GM18498 (cell line): ENCODE results near the gene MOSPD3.
"Not testable (repeated sequence)": the region's sequence is repeated elsewhere in the genome, so short reads cannot be mapped to it uniquely, and the experiment has no call there.

Experiments used
- ATAC-seq: cut with Tn5 transposase; IDR thresholded peaks from one replicate; pipeline ENCODE4 v1.9.1; 2021; ENCODE audit warnings: mild to moderate bottlenecking, moderate library complexity; ENCODE audit not compliant: unreplicated experiment

Gene MOSPD3, protein sequence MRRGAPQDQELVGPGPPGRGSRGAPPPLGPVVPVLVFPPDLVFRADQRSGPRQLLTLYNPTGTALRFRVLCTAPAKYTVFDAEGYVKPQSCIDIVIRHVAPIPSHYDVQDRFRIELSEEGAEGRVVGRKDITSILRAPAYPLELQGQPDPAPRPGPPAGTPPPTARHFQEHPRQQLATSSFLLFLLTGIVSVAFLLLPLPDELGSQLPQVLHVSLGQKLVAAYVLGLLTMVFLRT

DNA sequence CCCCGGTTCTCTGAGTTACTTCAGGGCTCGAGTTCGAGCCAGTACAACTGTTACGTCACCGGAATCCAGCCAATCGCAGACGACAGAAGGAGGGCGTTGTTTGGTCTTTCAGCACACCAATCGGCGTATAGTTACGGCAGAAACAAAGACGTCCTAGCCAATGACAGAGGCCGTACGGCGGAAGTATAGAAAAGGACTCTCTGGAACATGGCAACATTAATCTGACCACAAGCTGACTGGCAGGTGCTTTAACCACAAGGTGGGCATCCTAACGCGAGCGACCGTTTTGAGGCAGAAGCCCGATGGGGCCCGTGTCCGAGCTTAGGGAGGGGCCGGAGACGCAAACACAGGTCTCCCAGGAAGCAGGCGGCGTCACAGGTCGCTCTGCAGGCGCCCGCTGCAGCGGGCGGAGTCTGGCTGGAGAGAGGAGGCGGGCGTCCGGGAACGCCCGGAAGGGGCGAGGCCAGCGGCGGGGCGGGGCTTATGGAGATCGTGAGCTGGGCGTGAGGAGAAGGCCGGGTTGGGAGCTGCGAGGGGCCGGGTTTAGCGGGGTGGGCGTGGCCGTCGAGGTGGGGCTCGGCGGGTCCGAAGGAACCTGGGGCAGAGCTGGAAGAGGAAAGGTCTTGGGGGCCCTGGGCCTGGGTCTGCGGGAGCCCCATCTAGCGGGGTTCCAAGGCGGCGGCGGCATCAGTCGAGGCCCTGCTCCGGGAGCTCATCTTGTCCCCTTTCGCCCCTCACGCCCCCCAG is at the start of gene MOSPD3:
MOSPD3 (plus strand) TSS at position 558 of the 747 bp plus-strand sequence. CDS start 252 bp downstream, outside the sequence.
- peak; percentile 94 for ATAC-seq

DNA sequence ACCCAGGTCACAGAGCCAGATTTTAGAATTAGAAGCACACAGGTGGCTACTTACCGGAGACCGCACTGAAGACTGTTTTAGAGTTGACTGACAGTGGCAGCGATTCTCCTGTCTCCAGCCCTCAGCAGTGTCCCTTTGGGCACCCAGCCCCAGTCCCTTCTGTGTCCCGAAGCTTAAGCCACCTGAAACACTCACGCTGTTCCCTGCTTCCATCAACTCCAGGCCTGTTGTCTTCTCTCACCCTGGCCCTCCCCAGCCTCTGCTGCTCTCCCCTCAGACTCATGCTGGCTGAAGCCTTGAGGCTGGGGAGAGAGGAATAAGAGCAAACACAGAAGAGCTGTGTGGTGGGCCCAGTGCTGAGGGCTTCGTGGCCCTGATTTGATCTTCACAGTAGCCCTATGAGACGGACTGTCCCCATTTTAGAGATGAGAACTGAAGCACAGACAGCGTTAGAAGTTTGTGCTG is 49.2 kb upstream of the MOSPD3 start:
- ATAC-seq: no peak

DNA sequence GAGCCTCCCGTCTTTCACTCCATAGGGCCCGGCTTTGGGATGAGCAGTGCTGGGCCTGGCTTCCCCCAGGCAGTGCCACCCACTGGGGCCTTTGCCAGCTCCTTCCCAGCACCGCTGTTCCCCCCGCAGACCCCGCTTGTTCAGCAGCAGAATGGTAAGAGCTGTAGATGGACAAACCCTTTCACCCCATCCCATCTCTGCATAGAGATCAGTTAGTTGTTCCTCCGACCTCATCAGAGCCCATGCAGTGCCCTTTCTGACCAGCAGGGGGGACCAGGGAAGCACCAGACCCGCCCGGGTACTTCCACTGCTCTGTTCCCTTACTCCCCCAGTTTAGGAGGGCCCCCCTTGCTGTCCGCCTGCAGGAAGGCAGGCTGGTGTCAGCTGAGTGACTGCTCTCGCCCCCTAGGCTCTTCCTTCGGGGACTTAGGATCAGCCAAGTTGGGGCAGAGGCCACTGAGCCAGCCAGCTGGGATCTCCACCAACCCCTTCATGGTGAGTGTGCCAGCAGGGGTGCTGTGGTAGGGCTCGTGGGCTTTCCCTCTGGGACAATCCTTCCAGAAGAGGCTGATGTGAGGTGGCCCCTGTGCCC is 48.4 kb upstream of the MOSPD3 start:
- peak; percentile 37 for ATAC-seq

DNA sequence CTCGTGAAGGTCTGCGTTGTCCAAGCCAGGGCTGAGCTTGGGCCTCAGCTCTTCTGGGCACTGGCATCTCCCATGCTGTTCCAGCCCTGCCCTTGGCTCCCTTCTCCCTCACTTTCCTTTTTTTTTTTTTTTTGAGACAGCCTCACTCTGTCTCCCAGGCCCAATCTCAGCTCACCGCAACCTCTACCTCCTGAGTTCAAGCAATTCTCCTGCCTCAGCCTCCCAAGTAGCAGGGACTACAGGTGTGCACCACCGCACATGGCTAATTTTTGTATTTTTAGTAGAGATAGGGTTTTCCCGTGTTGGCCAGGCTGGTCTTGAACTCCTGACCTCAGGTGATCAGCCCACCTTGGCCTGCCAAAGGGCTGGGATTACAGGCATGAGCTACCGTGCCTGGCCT is 47.9 kb upstream of the MOSPD3 start:
- ATAC-seq: not testable (repeated sequence)

DNA sequence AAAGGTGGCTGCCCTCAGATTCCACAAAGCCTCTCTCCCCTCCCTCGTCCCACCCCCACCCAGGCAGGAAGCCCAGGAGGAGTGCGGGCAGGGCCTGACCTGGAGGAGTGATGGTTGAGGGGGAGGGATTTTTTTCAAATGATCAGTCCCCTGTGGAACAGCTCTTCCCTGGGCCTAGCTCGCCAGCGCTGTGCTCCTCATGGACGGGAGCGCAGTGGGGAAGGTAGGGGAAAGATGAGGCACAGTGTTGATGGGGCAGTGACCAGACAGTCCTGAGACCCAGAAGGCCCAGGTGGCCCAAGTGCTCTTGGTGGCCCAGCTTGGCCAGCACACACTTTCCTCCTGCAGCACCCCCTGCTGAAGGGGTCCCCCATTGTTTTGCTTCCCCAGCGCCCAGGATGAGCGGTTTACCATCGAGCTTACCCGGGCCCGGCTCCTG is 47.2 kb upstream of the MOSPD3 start:
- ATAC-seq: no peak

DNA sequence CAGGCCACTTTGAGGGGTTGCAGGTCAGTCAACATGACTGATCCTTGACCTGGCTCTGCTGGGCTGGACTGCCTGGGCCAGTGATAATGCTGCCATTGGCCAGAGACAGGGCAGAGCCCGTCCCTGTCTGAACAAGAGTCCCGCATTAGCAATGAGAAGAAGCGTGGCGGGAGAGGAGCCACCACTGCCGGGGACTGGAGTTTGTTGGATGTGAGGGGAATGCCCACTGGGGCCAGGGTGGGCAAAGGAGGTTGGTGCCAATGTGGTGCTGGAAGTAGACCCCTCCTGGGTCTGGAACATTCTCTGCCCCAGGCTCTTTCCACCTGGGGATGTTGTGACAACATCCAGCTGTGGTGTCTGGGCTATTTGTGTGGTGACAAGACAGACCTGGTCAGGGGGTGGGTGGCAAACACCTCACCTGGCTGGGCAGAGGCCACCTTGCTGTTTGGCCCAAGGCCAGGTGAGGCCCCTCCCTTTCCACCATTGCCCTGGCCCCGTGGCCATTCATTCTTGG is 46.3 kb upstream of the MOSPD3 start:
- no peak for ATAC-seq

DNA sequence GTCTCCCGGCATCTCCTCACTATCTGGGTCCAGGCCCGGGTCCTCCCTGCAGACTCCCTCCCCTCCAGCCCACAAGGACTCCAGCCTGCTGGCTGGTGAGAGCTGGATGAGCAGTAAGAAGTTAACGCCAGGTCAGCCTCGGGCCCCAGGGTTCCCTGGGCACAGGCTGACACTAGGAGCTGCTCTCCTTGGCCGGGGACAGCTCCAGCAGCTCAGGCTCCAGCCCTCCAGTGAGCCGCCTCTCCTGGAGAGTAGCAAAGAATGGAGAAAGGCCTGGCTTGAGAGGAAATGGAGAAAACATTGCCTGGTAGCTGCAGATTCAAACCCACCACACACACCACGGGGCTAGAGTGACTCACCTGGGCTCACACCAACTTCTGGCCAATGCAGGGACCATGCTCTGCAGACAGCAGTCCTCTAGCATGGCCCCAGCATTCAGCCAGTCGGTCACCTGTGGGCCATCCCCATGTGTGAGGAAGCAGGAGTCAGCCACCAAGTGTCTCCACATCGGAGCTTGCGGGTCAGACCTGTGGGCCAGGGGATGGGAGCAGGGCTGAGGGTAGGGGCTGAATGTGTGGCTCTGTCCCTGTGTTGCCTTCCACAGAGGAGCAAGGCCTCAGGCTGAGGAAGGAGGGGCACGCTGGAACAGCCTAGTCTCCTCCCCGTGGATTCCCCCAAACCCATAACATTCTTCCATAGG is 45.2 kb upstream of the MOSPD3 start:
- ATAC-seq: no peak

DNA sequence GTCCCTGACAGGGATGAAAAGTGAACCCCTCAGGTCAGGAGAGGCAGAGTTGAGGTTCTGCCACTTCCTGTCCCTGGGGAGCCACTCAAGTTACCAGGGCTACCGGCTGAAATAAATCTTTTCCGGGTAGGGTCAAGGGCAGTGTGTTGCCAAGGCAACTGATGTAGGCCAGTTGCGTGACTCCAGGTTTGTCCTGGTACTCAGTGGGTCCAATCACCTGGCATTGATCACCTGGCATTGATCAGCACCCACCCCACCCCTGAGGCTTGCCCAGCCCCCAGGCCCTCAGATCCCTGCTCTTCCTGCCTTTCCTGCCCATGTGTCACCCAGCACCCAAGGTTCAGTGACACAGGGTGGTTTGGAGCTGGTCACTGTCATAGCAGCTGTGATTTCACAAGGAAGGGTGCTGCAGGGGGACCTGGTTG is 44.6 kb upstream of the MOSPD3 start:
- ATAC-seq: no peak

DNA sequence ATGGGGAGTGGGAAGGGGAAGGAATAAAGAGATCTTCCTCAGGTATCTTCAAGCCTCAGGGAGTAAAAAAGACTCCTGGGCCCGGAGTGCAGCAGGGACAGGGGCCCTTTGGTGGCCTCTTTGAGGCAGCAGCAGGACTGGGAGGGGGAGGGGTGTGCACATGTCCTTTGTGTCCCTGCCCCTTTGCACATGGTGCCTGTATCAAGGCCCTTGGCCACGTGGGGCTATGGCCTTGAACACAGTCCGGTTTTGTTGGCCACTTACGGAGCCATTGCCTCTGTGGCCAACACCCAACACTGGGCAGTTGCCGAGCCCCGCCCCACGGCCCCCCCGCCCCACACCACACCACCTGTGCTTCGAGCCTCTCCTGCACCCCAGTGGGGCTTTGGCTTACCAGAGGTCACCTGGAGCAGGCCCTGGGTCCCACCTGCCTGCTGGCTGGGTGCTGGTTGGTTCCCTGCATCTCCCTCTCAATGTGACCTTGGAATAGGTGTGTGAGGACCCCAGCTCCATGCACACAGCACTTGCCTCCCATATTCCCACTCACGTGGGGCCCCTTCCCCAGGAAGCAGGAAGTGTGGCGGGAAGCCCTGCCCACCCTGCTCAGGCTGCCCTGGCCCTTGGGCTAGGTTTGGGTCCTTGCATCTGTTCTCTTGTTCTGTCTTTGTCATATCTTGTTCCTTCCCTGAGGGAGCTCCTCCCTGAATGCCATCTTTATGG is 44.0 kb upstream of the MOSPD3 start:
- ATAC-seq: no peak

DNA sequence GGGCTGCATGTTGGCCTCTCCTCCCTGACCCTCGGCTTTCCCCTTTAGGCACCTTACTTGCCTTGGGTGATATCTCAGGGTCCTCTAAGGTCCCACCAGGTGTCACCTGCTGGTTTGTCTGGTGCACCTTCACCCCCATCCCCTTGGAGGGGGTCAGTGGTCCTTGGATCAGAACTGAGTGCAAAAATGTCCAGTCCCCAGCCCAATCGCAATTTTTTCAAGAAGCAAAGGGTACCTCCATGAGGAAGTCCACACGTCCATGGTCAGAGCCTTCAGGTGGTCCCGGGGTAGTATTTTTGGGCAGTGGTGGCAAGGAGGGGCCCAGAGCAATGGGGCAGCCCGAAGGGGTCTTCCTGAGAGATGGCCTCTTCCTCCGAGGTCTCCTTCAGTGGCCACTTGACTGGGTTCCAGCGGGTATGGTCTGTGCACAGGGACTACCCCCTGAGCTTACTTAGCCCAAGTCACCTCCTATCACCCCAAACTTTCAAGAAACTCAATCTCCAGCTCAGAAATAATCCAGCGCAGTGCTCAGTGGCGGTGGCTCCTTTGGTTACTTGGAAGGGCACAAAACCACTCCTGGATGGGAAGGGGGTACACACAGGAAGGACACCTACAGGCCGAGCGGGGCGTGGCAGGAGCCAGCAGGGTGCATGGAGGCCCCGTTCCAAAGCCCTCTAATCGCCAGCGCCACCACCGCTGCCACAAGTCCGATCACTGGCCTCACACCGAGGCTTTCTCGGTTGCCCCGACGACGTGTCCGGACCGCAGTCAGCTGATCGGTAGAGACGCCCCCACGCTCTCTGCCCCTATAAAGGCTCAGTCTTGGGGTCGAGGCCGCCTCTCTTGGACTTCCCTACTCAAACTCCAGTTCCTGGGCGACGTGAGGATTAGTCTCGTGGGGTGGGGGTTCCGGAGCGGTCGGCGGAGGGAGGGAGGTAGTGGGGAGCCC is 43.2 kb upstream of the MOSPD3 start:
- no peak for ATAC-seq

DNA sequence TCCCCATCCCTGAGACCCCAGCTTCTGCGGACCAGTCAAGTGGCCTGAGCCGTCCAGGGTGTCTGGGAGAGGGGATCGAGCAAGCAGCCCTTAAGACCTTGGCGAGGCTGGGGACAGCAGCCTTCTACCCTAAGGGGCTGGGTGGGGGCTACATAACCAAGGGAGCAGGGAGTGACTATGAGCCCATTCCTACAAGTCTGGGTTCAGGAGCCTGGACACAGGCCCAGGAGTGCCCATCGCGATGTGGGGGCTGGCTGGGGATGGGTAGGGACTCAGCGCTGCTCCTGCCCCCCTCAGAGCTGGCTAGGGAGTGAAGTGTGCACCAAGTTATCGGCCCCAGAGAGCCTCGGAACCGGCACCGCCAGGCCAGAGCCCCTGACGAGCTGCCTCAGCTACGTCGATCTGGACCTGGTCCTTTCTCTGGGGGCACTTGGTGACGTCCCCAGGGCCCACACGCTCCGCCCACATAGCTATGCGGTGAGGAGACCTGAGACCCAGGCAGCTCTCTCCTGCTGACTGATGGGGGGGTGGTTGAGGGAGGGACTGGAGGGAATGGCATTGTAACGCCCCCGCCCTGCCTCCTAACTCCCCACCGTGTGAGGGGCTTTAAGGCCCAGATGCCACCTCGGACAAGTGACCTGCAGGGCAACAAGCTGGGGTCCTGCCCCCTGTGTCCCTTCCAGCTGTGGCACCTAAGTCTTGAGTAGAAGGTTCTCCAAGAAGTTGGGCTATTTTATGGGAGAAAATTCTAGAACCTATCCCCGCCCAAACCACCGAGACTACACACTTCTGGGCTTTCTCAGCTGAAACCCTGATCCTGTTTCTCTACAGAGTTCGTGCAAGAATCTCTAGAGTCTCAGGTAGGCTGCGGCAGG is 41.1 kb upstream of the MOSPD3 start:
- no peak for ATAC-seq

DNA sequence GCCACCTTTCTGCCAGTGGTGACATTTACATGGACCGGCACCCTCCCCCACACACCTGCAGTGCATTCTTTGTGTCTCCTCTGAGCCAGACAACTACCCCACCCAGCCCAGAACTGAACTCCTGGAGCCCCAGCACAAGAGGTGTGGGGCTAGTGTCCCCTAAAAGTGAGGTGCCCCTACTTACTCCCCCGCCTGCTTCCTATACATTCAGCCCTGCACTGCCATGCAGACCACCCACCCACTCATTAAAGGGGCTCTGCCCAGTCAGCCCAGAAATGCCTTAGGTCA is 40.6 kb upstream of the MOSPD3 start:
- no peak for ATAC-seq

DNA sequence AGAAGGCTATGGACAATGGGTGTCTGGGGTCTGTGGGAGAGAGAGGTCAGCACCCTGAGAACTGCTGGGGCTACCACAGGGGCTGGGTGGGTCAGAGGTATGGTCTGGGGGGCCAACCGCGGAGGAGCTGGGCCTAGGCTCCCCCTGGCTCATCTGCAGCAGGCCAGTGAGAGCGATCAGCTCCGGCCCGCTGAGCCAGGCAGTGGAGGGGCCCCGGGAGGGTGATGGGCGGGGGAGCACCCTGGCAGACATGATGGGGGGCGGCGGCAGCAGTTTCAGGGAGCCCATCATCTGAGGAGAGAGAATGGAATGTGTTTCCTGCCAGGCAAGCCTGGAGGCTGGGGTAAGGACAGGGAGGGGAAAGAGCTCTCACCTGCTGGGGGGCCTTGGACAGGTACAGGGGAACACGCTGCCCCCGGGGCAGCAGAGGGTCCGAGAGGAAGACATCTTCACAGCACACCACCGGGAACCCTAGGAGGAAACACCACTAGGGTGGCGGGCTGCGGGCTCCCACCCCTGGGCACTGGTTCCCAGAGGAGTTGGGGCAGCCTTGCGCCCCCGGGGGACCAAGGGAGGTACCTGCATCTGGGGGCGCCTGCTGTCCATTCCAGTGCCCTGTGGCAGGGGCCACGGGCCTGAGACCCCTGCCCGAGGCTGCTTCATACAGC is 39.9 kb upstream of the MOSPD3 start:
- ATAC-seq: no peak

DNA sequence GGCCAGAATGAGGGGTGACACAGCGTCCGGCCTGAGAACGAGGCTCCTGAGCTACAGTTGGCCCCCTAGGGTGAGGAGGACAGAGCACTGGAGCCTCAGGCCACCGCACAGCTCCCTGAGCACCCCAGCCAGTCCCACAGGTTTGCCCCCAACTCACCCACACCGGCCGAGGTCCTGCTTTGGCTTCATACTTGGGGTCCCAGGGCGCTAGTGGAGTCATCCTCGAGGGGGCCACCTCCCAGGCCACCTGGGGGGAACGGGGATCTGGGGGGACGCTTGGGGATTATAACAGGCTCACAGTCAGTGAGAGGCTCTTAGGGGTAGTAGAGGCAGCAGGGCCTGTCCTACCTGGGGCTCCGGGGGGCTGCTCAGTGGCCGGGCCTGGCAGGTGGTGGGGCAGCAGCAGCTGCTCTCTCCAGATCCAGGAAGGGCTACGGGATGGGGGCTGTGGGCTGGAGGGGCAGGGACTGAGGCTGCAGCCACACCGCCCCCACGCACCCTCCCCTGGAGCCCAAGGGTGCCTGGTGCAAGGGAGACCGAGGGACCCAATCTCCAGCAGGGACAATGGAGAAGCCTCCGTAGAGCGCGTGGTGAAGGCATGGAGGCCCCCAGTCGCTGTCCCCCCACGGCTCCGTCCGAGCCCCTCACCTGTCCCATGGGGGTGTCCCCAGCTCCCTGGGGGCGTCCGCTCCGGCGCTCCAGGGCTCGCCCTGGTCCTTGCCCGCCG is 39.2 kb upstream of the MOSPD3 start:
- no peak for ATAC-seq

DNA sequence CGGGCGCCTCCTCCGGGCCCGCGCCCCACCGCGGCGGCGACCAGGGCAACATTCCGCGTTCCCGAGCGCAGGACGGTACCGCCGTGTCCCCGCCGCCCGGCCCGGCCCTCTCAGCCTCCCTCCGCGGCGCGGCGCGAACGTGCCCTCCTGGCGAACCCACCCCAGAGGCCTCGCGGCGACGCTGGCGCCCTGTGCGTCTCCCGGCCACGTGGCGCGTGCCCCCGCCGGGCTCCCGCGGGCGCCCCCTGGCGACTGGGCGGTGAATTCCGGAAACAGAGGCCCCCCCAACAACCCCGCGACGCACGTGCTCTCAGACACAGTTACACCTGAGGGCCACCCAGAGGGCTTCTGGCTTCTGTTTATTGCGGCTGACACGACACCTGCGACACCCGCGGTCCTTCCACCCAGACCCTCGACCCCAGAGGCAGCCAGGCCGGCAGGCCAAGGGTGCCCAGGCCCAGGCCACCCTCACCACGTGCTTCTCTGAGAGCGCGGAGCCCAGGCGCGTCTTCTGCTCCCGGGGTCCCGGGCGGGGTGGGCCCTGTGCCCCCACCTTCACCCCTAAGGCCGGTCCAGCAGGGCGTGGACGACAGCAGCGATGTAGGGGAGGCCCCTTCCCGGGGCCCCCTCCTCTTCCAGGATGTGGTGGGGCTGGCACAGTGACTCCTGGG is 38.5 kb upstream of the MOSPD3 start, which contains the start of gene SAP25:
SAP25 (minus strand) TSS at position 210 of the 671 bp plus-strand sequence; CDS start at position 52, 158 bp downstream.
- ATAC-seq: no peak

DNA sequence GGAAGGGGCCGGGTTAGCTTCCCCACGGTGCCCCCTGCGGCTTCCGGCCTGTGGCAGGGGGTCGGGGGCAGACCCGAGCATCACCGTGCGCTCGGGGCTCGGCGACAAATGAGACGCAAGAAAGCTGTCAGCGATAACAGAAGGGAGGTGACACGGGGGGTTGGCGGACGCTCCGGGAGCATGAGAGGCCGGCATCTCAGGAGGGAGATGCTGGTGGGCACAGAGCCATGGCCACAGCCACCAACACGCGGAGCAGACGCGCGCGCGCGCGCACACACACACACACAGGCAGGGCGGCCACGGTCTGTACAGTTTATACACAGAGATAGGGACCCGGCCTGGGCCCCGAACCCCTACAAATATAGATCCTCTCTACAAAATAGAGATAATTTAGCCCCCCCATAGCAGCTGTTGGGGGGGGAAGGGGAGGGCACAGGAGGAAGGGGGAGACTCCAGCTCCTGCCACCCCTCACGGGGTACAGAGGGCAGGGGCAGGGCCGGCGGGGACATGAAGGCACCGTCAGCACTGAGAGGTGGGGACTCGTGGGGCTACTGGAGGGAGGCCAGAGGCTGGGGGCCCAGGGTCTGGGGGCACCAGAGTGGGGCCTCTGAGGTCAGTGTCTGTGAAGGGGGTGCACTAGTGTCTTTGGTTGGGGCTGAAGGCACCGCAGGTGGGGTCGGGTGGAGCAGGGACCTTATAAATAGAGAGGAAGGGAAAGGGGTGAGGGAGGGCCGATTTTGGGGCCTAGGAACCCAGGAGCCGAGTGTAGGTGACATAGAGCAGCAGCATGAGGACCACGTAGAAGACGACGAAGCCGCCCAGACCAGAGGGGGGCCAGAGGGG is 37.8 kb upstream of the MOSPD3 start:
- ATAC-seq: no peak
